ENCODE data around the gene CCDC186. TPM values are rescaled to one million over a fixed set of nuclear protein-coding genes. Genes with fewer than 3 reads are reported as not detected.

CCDC186 gene
- total and polyA plus RNA-seq, 3 experiments from 2014 or later, result 11.3 to 24.9 (median 14.0) TPM

GRCh38 chr10:114075093-114075492 is 98.9 kb downstream of the CCDC186 start:
- Mint-ChIP-seq H3K27me3 (peaks cover 0 to 4% of the 10 kb centered on the region in 2 donors), H3K4me3 (no peak overlapping the region), H3K27ac (no peak overlapping the region), H3K4me1 (peaks cover 14 to 23% (median 14%) of the 10 kb centered on the region in 3 donors), H3K36me3 (peaks cover 0 to 1% (median 0%) of the 10 kb centered on the region in 3 donors), H3K9me3 (no peaks in the 10 kb centered on the region)
- no peaks in the 10 kb centered on the region for H3K9me3 ChIP-seq (ENCODE audit: low read length)
- peaks cover 8% of the 10 kb centered on the region for H3K4me1 ChIP-seq (ENCODE audit: insufficient read depth, low read length)
- no peak overlapping the region for H3K4me3 ChIP-seq (ENCODE audit: low read length)
- H3K36me3 ChIP-seq (ENCODE audit: insufficient read depth, low read length), result no peaks in the 10 kb centered on the region
- ChIA-PET POLR2A (no interaction called here), CTCF (interaction anchor here (1.2 kb wide), 1 partner anchor 21 kb away, joined by 3 read pairs; no protein-coding TSS in a partner anchor)
- no peaks in the 10 kb centered on the region for H3K27me3 ChIP-seq (ENCODE audit: insufficient read depth, low read length, poor library complexity, severe bottlenecking)
- DNase-seq, result no peak
- no peak overlapping the region for H3K27ac ChIP-seq (ENCODE audit: low read depth, low read length)

GRCh38 chr10:114073395-114074186 is 100.4 kb downstream of the CCDC186 start:
- no peaks in the 10 kb centered on the region for H3K9me3 ChIP-seq (ENCODE audit: low read length)
- POLR2A ChIA-PET, result interaction anchor here (0.7 kb wide), 1 partner anchor 8 kb away, joined by 3 read pairs; no protein-coding TSS in a partner anchor
- H3K4me3 Mint-ChIP-seq, result peak overlapping the region in 1 of 7 donors; percentile 46

GRCh38 chr10:114071178-114071577 is 102.8 kb downstream of the CCDC186 start:
- no peaks in the 10 kb centered on the region for H3K36me3 ChIP-seq (ENCODE audit: insufficient read depth, low read length)
- Mint-ChIP-seq H3K27me3 (no peaks in the 10 kb centered on the region), H3K4me1 (peaks cover 17 to 39% (median 23%) of the 10 kb centered on the region in 3 donors), H3K27ac (peak overlapping the region in 1 of 8 donors; percentile 33), H3K4me3 (no peak overlapping the region), H3K9me3 (no peaks in the 10 kb centered on the region), H3K36me3 (no peaks in the 10 kb centered on the region)
- no peak for DNase-seq
- CTCF ChIA-PET, result no interaction called here
- no peak overlapping the region for H3K4me3 ChIP-seq (ENCODE audit: low read length)
- H3K27me3 ChIP-seq (ENCODE audit: insufficient read depth, low read length, poor library complexity, severe bottlenecking), result no peaks in the 10 kb centered on the region
- H3K27ac ChIP-seq (ENCODE audit: low read depth, low read length), result no peak overlapping the region
- peaks cover 18% of the 10 kb centered on the region for H3K4me1 ChIP-seq (ENCODE audit: insufficient read depth, low read length)
- no peaks in the 10 kb centered on the region for H3K9me3 ChIP-seq (ENCODE audit: low read length)
- POLR2A ChIA-PET, result no interaction called here

More at GRCh38 chr10:114073395-114074186, 100.4 kb downstream of the CCDC186 start:
- Histone ChIP-seq H3K36me3 (ENCODE audit: insufficient read depth, low read length) (no peaks in the 10 kb centered on the region), H3K4me1 (ENCODE audit: insufficient read depth, low read length) (peaks cover 11% of the 10 kb centered on the region), H3K27me3 (ENCODE audit: insufficient read depth, low read length, poor library complexity, severe bottlenecking) (no peaks in the 10 kb centered on the region), H3K27ac (ENCODE audit: low read depth, low read length) (no peak overlapping the region), H3K4me3 (ENCODE audit: low read length) (no peak overlapping the region)
- H3K9me3 Mint-ChIP-seq, result no peaks in the 10 kb centered on the region
- CTCF ChIA-PET, result interaction anchor here (1.2 kb wide), 1 partner anchor 23 kb away, joined by 3 read pairs; no protein-coding TSS in a partner anchor
- H3K27ac Mint-ChIP-seq, result peak overlapping the region in 2 of 8 donors; percentile 40 to 72
- H3K4me1 Mint-ChIP-seq, result peaks cover 14 to 28% (median 14%) of the 10 kb centered on the region in 3 donors
- peaks cover 0 to 4% of the 10 kb centered on the region in 2 donors for H3K27me3 Mint-ChIP-seq
- DNase-seq, result peak in 4 of 5 donors; percentile 15 to 49 (median 17)
- no peaks in the 10 kb centered on the region for H3K36me3 Mint-ChIP-seq

Other genes starting within 250 kb of the CCDC186 start
- under 1 TPM; 0.49 to 0.50 TPM for gene ADRB1, start 130.3 kb downstream of the CCDC186 start, total RNA-seq
- gene ADRB1, start 130.3 kb downstream of the CCDC186 start, polyA plus RNA-seq, result not detected
- gene TDRD1, start 5.2 kb upstream of the CCDC186 start, total RNA-seq, result under 1 TPM; 0.13 to 0.16 TPM
- 0.14 TPM for gene TDRD1, start 5.2 kb upstream of the CCDC186 start, polyA plus RNA-seq
- not detected for gene VWA2, start 65.1 kb upstream of the CCDC186 start, total RNA-seq
- gene VWA2, start 65.1 kb upstream of the CCDC186 start, polyA plus RNA-seq, result not detected
- gene AFAP1L2, start 230.3 kb upstream of the CCDC186 start, total RNA-seq, result 1 to 10 TPM; 1.6 to 2.5 TPM
- 2.9 TPM for gene AFAP1L2, start 230.3 kb upstream of the CCDC186 start, polyA plus RNA-seq

Data from CD8-positive, alpha-beta memory T cell (primary cell).